NT2/D1 (cell line): ENCODE measurements around the gene CDK2.

ENCODE experiments used
- SUZ12 ChIP-seq: IDR thresholded peaks from 2 replicates; pipeline ENCODE4 v1.6.1; 2011; ENCODE audit not compliant: insufficient read length, insufficient read depth; ENCODE audit errors: extremely low read depth
- YY1 ChIP-seq: IDR thresholded peaks from 2 replicates; pipeline ENCODE4 v1.6.1; 2011; ENCODE audit not compliant: insufficient read length, insufficient read depth
- ZNF274 ChIP-seq: IDR thresholded peaks from 2 replicates; pipeline ENCODE4 v1.6.1; 2011; ENCODE audit warnings: mild to moderate bottlenecking, low read depth, low read length

DNA sequence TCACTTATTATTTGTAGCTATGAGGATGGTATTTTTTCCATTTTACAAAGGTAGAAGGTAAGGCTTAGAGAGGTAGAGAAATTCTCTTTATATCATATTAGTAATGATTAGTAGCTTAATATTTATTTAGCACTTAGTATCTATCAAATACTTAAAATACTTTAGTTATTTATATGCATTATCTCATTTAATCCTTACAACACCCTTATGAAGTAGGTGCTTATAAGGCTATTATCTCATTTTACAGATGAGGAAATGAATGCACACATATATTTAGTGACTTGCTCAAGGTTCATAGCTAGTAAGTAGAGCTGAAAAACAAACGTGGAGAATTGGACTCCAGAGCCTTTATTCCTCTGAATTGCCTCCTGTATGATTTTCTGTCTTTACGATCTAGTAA, 18.2 kb downstream of the CDK2 start:
- TF ChIP-seq ZNF274 (no peak), YY1 (no peak), SUZ12 (no peak)
